ENCODE results near the gene SLC16A2.

Gene SLC16A2

GRCh38 chrX:74421036-74421739 lies at the start of gene SLC16A2:
TSS of gene SLC16A2 (plus strand) at chrX:74421493. CDS start at chrX:74421638, 145 bp downstream.
- H3K9me3 ChIP-seq (ENCODE audit: insufficient read depth, low read length) = no peaks in the 10 kb centered on the region
- H3K79me2 ChIP-seq (ENCODE audit: insufficient read depth, low read length) = no peaks in the 10 kb centered on the region
- no peak within 1 kb of the TSS for H3K27ac ChIP-seq (ENCODE audit: low read depth, low read length)
- no peak for TF ChIP-seq CTCF (IDR thresholded peaks at IDR 0.05; ENCODE audit: insufficient read depth, low read length, poor library complexity, severe bottlenecking)
- TF ChIP-seq EZH2phosphoT487 (conservative IDR thresholded peaks at IDR 0.05; ENCODE audit: low read length) = no peak
- H3K27me3 ChIP-seq (ENCODE audit: low read length) = no peaks in the 10 kb centered on the region
- H2AFZ ChIP-seq (ENCODE audit: low read depth, low read length, severe bottlenecking) = no peak within 1 kb of the TSS
- no peaks in the 10 kb centered on the region for H3K36me3 ChIP-seq (ENCODE audit: low read length)
- H3K4me3 ChIP-seq (ENCODE audit: insufficient read depth, low read length, poor library complexity, severe bottlenecking) = no peak within 1 kb of the TSS
- no peaks in the 10 kb centered on the region for H4K20me1 ChIP-seq (ENCODE audit: low read depth, low read length)
- H3F3A ChIP-seq (ENCODE audit: insufficient read depth) = no peaks in the 10 kb centered on the region
- no peak within 1 kb of the TSS for H3K9ac ChIP-seq (ENCODE audit: low read length)
- H3K4me2 ChIP-seq (ENCODE audit: low read depth, low read length, poor library complexity, severe bottlenecking) = no peak within 1 kb of the TSS
- H3K9me2 ChIP-seq (replicated peaks; ENCODE audit: insufficient read depth, low read length) = no peaks in the 10 kb centered on the region

- no peak for TF ChIP-seq CTCF (IDR thresholded peaks at IDR 0.05; ENCODE audit: insufficient read depth, low read length, poor library complexity, severe bottlenecking)
- TF ChIP-seq EZH2phosphoT487 (conservative IDR thresholded peaks at IDR 0.05; ENCODE audit: low read length) = no peak
These were observed 49.0 kb upstream of the SLC16A2 start for GRCh38 chrX:74372272-74372671.

DNA sequence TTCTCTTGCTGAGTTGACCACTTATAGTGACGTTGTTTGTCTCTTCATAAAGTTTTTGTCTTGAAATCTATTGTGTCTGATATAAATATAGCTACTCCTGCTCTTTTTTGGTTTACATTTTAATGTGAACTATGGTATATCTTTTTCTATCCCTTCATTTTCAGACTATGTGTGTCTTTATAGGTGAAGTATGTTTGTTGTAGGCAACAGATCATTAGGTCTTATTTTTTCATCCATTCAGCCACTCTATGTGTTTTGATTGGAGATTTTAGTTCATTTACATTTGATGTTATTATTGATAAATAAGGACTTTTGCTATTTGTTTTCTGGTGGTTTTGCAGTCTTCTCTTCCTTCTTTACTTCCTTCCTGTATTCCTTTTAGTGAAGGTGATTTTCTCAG lies 44.0 kb upstream of the SLC16A2 start:
- Histone ChIP-seq H3F3A (ENCODE audit: insufficient read depth) (no peaks in the 10 kb centered on the region), H3K9me2 (replicated peaks; ENCODE audit: insufficient read depth, low read length) (no peaks in the 10 kb centered on the region), H3K79me2 (ENCODE audit: insufficient read depth, low read length) (no peaks in the 10 kb centered on the region), H3K27me3 (ENCODE audit: low read length) (no peaks in the 10 kb centered on the region), H3K36me3 (ENCODE audit: low read length) (no peaks in the 10 kb centered on the region), H4K20me1 (ENCODE audit: low read depth, low read length) (no peaks in the 10 kb centered on the region), H3K9ac (ENCODE audit: low read length) (no peak overlapping the region), H2AFZ (ENCODE audit: low read depth, low read length, severe bottlenecking) (no peak overlapping the region), H3K4me2 (ENCODE audit: low read depth, low read length, poor library complexity, severe bottlenecking) (no peak overlapping the region), H3K9me3 (ENCODE audit: insufficient read depth, low read length) (no peaks in the 10 kb centered on the region), H3K4me3 (ENCODE audit: insufficient read depth, low read length, poor library complexity, severe bottlenecking) (no peak overlapping the region), H3K27ac (ENCODE audit: low read depth, low read length) (no peak overlapping the region)
- TF ChIP-seq CTCF (IDR thresholded peaks at IDR 0.05; ENCODE audit: insufficient read depth, low read length, poor library complexity, severe bottlenecking) = no peak
- TF ChIP-seq EZH2phosphoT487 (conservative IDR thresholded peaks at IDR 0.05; ENCODE audit: low read length) = no peak

More at GRCh38 chrX:74372272-74372671, 49.0 kb upstream of the SLC16A2 start:
- Histone ChIP-seq H3F3A (ENCODE audit: insufficient read depth) (no peaks in the 10 kb centered on the region), H3K9ac (ENCODE audit: low read length) (no peak overlapping the region), H3K27ac (ENCODE audit: low read depth, low read length) (no peak overlapping the region), H3K9me3 (ENCODE audit: insufficient read depth, low read length) (no peaks in the 10 kb centered on the region), H3K36me3 (ENCODE audit: low read length) (no peaks in the 10 kb centered on the region), H4K20me1 (ENCODE audit: low read depth, low read length) (no peaks in the 10 kb centered on the region), H3K4me2 (ENCODE audit: low read depth, low read length, poor library complexity, severe bottlenecking) (no peak overlapping the region), H3K9me2 (replicated peaks; ENCODE audit: insufficient read depth, low read length) (no peaks in the 10 kb centered on the region), H3K4me3 (ENCODE audit: insufficient read depth, low read length, poor library complexity, severe bottlenecking) (no peak overlapping the region), H2AFZ (ENCODE audit: low read depth, low read length, severe bottlenecking) (no peak overlapping the region), H3K79me2 (ENCODE audit: insufficient read depth, low read length) (no peaks in the 10 kb centered on the region), H3K27me3 (ENCODE audit: low read length) (no peaks in the 10 kb centered on the region)
